Thymus (tissue), 11 donors: ENCODE measurements around the gene ZSCAN10. TPM values are rescaled to one million over a fixed set of nuclear protein-coding genes. Genes with fewer than 3 reads are reported as not detected.

Source experiments
- DNase-seq, 9 donors: peaks; one replicate each; pipeline ENCODE4 v3.0.0-alpha.2; 2013; ENCODE audit warnings: low spot score in 9 of 9, low read depth in 6 of 9, missing footprints in 1 of 9
- H3K27ac ChIP-seq, 2 donors: one replicate each; pipeline ENCODE4 v1.5.1; 2013; ENCODE audit warnings: control low read depth in 1 of 2, low read depth in 1 of 2, low read length in 1 of 2, mild to moderate bottlenecking in 1 of 2, moderate library complexity in 1 of 2
- H3K27me3 ChIP-seq, 2 donors: one replicate each; pipeline ENCODE4 v1.5.1; 2013; ENCODE audit warnings: low read length in 1 of 2; ENCODE audit not compliant: control insufficient read depth in 2 of 2, insufficient read depth in 1 of 2
- H3K36me3 ChIP-seq, 2 donors: one replicate each; pipeline ENCODE4 v1.5.1; 2013; ENCODE audit warnings: low read length in 1 of 2, mild to moderate bottlenecking in 1 of 2, moderate library complexity in 1 of 2; ENCODE audit not compliant: control insufficient read depth in 2 of 2, insufficient read depth in 2 of 2
- H3K4me1 ChIP-seq, 2 donors: one replicate each; pipeline ENCODE4 v1.5.1; 2013; ENCODE audit warnings: low read length in 2 of 2; ENCODE audit not compliant: control insufficient read depth in 2 of 2, insufficient read depth in 2 of 2
- H3K4me3 ChIP-seq, 2 donors: one replicate each; pipeline ENCODE4 v1.5.1; 2013; ENCODE audit warnings: low read length in 2 of 2, control low read depth in 1 of 2, mild to moderate bottlenecking in 1 of 2
- H3K9me3 ChIP-seq, 2 donors: one replicate each; pipeline ENCODE4 v1.5.1; 2013; ENCODE audit warnings: low read length in 1 of 2, mild to moderate bottlenecking in 1 of 2; ENCODE audit not compliant: control insufficient read depth in 2 of 2, insufficient read depth in 1 of 2
- WGBS: extraction: QIAGEN DNeasy Blood & Tissue Kit; methylation state at CpG from one replicate; pipeline ENCODE4 v1.1.7; 2013; 5-methylcytosine and 5-hydroxymethylcytosine counted together
- polyA plus RNA-seq: library from polyadenylated mRNA; stranded (reverse); fragments of 200-250 nt; gene quantifications from one replicate; pipeline ENCODE4 v1.2.3, GENCODE V29; 2013
- total RNA-seq: library from RNA; stranded (reverse); fragments of 120-200 nt; gene quantifications from one replicate; pipeline ENCODE4 v1.2.4, GENCODE V29; 2013
- donor health status: healthy.

Gene ZSCAN10
- total and polyA plus RNA-seq, 2 donors: 0.05 to 0.11 TPM

DNA sequence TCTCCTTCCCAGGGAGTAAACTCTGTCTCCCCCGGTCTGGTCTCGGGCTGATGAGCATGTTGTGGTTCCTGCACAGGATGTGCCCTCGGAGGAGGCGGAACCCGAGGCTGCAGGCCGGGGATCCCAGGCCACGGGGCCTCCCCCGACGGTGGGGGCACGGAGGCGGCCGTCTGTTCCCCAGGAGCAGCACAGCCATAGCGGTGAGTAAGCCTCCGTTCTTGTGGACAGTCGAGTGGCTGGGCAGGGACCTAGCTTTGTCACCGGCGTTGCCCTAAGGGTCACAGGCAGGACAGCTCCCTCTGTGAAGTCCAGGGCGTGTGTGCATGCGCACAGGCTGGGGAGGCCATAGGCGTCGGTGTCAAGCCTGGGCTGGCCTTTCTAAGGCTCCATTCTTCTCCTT is 39.2 kb upstream of the ZSCAN10 start:
- peaks cover 37 to 50% of the 10 kb centered on the region in 2 donors for H3K36me3 ChIP-seq
- H3K4me1 ChIP-seq: peaks cover 9 to 18% of the 10 kb centered on the region in 2 donors
- H3K4me3 ChIP-seq: no peak overlapping the region
- DNase-seq: no peak
- 96% methylated on average over 21 of the region's 21 CpGs for WGBS
- H3K27ac ChIP-seq: no peak overlapping the region
- H3K27me3 ChIP-seq: no peaks in the 10 kb centered on the region
- no peaks in the 10 kb centered on the region for H3K9me3 ChIP-seq

DNA sequence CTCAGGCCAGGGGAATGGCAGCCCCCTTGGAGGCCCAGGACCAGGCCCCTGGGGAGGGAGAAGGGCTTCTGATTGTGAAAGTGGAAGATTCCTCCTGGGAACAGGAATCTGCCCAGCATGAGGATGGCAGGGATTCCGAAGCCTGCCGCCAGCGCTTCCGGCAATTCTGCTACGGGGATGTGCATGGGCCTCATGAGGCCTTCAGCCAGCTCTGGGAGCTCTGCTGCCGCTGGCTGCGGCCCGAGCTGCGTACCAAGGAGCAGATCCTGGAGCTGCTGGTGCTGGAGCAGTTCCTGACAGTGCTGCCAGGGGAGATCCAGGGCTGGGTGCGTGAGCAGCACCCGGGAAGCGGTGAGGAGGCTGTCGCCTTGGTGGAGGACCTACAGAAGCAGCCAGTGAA is 38.2 kb upstream of the ZSCAN10 start:
- Histone ChIP-seq H3K9me3 (no peaks in the 10 kb centered on the region), H3K36me3 (peaks cover 33 to 42% of the 10 kb centered on the region in 2 donors), H3K27ac (no peak overlapping the region), H3K27me3 (no peaks in the 10 kb centered on the region), H3K4me1 (peaks cover 9 to 20% of the 10 kb centered on the region in 2 donors), H3K4me3 (no peak overlapping the region)
- no peak for DNase-seq
- 98% methylated on average over 13 of the region's 13 CpGs for WGBS

DNA sequence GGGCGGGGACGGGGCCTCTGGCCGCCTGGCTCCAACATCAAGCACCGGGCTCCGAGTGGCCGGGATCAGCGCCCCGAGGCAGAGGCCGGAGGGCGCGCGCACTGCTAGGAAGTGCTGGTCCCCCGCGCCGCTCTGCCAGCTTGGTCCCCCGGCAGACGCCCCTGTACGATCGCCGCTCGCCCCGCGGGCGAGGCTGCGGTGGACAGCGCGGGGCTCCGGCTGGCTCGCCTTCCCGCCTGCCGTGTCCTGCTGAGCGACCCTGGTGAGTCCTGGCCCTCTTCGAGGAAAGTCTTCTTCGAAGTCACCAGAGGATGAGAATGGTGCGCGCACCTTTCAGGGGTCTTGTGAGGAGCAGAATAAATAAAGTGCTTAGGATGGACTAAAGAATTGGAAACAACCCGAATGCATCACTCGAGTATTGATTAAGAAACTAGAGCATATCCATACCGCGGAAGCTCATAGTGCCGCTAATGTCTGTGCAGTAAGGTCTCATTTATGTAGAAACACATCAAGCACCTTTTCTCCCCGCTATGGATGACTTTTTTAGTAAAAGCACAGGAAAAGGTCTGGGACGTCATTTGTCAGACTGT is 36.1 kb upstream of the ZSCAN10 start:
- Histone ChIP-seq H3K36me3 (peaks cover 26 to 31% of the 10 kb centered on the region in 2 donors), H3K27ac (peak overlapping the region; percentile 78 to 90), H3K27me3 (no peaks in the 10 kb centered on the region), H3K4me1 (peaks cover 9 to 24% of the 10 kb centered on the region in 2 donors), H3K4me3 (peak overlapping the region; percentile 73 to 99), H3K9me3 (no peaks in the 10 kb centered on the region)
- under 1% methylated on average over 43 of the region's 43 CpGs for WGBS
- DNase-seq: peak in 1 of 9 donors; percentile 64

DNA sequence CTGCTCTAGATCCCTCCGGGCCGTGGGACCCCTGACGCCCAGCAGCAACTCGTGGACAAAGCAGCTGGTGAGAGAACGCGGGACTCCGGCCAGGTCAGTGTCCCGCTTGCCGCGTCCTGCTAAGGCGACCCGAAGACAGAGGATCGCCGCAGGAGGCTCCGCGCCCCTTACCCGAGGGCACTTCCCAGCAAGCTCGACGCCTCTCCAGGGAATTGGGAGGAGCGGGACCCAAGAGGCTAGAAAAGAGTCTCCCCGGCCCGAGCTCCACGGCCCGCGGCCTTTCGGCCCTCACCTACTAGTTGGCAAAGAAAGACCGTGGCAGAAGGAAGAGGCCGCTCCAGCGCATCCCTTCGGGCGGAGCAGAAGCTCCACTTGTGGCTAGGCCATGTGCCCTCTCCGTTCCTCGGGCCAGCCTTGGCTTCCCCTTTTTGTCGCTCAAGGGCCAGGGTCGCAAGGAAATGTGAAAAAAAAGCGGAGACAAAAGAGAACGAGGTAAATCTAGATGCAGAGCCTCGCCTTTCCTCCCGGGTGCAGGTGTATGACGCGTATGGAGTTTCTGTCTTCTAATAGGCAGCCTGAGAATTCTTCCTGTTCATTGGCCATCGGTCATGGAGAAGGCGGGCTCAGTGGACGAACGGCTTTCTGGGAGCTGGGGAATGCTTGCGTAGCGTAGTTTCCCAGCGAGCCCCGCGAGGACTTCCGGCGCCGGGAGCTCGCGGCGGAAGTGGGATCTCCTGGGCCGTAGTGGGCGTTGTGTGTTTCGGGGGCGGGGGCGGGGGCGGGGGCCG is 35.4 kb upstream of the ZSCAN10 start, which contains the start of gene ZNF213:
TSS of gene ZNF213 (plus strand) at position 692 of the 788 bp plus-strand sequence. CDS start 2,252 bp downstream, outside the sequence.
- Histone ChIP-seq H3K4me1 (peaks cover 9 to 29% of the 10 kb centered on the region in 2 donors), H3K4me3 (peak within 1 kb of the TSS; percentile 73 to 99), H3K36me3 (peaks cover 22 to 35% of the 10 kb centered on the region in 2 donors), H3K27ac (peak within 1 kb of the TSS; percentile 91 to 98), H3K27me3 (no peaks in the 10 kb centered on the region), H3K9me3 (no peaks in the 10 kb centered on the region)
- under 1% methylated on average over 63 of the region's 63 CpGs for WGBS
- peak; percentile 90 to 99 (median 97) for DNase-seq

DNA sequence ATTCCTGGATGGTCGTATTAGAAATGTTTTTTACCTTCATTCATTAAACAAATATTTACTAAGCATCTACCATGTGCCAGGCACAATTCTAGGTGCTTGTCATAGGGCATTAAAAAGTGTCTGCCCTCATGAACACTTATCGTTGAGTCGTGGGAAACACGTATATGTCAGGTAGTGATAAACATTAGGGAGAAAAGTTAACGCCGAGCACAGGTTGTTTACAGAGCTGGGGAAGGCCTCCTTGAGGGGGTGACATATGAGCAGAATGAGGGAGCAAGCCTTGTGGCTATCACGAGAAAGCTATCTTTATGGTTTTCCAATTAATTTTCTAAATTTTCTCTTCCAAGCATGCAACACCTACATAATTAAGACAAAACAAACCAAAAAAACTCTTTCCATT is 34.8 kb upstream of the ZSCAN10 start:
- H3K27ac ChIP-seq: peak overlapping the region; percentile 27 to 91
- no peaks in the 10 kb centered on the region for H3K27me3 ChIP-seq
- peak in 1 of 9 donors; percentile 30 for DNase-seq
- H3K4me3 ChIP-seq: peak overlapping the region; percentile 73 to 99
- no peaks in the 10 kb centered on the region for H3K9me3 ChIP-seq
- H3K36me3 ChIP-seq: peaks cover 15 to 34% of the 10 kb centered on the region in 2 donors
- WGBS: 15% methylated on average over 7 of the region's 7 CpGs
- H3K4me1 ChIP-seq: peaks cover 9 to 36% of the 10 kb centered on the region in 2 donors

DNA sequence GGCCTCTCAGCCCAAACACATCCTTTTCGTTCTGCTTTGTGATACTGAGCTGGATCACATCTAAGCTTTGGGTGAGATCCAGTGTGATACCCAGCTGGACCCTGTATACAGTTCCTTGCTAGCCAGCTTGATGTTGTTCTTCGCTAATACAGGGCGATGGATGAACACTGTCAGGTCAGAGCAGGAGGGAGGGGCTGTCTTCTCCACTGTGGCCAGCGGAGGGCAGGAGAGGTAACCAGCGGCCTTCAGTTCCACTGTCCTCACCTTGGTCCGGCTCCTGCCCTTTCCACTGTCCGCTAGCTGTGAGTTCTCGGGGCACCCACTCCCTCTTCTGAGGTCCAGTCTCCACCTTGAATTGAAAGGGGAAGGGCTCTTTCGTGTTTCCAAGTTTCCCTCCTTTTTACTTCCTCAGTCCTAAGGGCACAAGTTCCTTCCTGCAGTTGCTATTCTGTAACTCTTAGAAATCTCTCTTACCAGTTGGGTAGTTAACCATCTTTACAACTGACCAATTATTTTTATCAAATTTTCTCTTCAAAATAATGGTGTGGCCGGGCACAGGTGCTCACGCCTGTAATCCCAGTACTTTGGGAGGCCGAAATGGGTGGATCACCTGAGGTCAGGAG is 32.8 kb upstream of the ZSCAN10 start:
- Histone ChIP-seq H3K27ac (no peak overlapping the region), H3K36me3 (peaks cover 4 to 35% of the 10 kb centered on the region in 2 donors), H3K4me1 (peaks cover 14 to 48% of the 10 kb centered on the region in 2 donors), H3K9me3 (no peaks in the 10 kb centered on the region), H3K27me3 (no peaks in the 10 kb centered on the region), H3K4me3 (no peak overlapping the region)
- 91% methylated on average over 12 of the region's 12 CpGs for WGBS
- peak in 1 of 9 donors; percentile 37 for DNase-seq

DNA sequence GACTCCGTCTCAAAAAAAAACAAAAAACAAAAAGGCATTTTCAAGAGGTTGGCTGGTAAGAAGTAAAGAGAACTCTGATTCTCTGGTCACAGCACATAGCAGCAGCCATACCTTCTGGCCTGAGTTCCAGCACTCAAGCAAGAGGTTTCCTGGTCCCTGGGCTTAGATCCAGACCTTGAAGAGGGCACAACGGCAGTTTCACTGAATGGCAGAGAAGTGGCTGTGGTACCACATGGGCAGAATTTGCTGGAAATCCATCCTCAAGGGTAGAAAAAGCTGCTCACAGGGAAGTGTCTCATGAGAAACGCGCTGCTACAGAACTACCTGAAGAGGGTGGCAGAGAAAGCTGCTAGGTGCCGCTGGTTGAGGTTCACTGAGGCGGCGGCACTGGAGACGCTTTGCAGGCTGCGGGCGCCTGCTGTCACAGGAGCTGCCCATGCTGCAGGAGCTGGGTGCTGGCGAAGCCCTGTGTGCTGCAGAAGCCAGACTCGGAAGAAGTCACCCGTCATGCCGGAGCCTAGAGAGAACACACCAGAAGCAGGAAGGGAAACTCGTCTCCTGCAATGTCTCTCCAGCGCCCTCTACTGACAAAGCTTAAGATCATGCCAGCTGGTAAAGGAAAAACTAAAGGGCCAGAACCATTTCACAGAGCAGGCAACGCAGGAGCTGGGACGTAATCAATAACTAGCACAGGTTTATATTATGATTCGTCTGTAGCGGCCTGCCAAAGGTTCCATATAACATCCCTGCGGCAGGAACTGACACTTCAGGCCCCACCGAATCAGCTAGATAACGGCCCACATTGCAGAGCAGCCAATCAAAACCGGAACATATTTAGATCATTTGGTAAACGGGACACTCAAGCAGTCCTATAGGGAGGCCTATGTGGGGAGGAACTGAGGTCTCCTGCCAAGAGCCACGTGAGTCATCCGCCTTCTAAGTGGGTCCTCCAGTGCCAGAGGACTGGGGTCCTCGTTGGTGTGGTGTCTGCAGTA is 30.3 kb upstream of the ZSCAN10 start:
- DNase-seq: peak in 8 of 9 donors; percentile 75 to 95 (median 92)
- H3K4me1 ChIP-seq: peaks cover 13 to 48% of the 10 kb centered on the region in 2 donors
- H3K27me3 ChIP-seq: no peaks in the 10 kb centered on the region
- H3K4me3 ChIP-seq: peak overlapping the region; percentile 58 to 60
- peaks cover 11 to 40% of the 10 kb centered on the region in 2 donors for H3K36me3 ChIP-seq
- peak overlapping the region; percentile 56 to 97 for H3K27ac ChIP-seq
- 30% methylated on average over 28 of the region's 28 CpGs for WGBS
- no peaks in the 10 kb centered on the region for H3K9me3 ChIP-seq

DNA sequence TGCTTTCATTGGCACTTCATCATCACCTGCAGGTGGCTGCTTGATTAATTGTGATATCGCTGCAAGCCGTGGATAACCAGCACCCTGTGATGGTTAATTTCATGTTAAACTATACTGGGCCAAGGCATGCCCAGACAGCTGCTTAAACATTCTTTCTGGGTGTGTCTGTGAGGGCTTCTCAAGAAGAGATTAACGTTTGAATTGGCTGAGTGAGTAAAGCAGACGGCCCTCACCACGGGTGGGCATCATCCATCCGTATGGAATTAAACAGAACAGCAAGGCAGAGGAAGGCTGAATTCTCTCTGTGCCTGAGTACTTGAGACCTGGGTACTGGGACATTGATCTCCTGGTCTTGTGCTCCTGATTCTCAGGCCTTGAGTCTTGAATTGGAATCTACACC is 28.7 kb upstream of the ZSCAN10 start:
- Histone ChIP-seq H3K4me1 (peaks cover 16 to 49% of the 10 kb centered on the region in 2 donors), H3K36me3 (peaks cover 11 to 40% of the 10 kb centered on the region in 2 donors), H3K4me3 (no peak overlapping the region), H3K27ac (no peak overlapping the region), H3K27me3 (peaks cover 0 to 3% of the 10 kb centered on the region in 2 donors), H3K9me3 (no peaks in the 10 kb centered on the region)
- 95% methylated on average over 6 of the region's 6 CpGs for WGBS
- no peak for DNase-seq
